Neutrophil (primary cell): ENCODE data around the gene PAPPA2.

Experiments used
- H3K27ac ChIP-seq: fragments of 200-600 bp; sonication (generic); 2 replicates; pipeline ENCODE4 v1.5.1; 2016; ENCODE audit warnings: mild to moderate bottlenecking, moderate library complexity
- H3K27me3 ChIP-seq: fragments of 200-600 bp; sonication (generic); 2 replicates; pipeline ENCODE4 v1.6.0; 2016; ENCODE audit warnings: mild to moderate bottlenecking
- H3K36me3 ChIP-seq: fragments of 200-600 bp; sonication (generic); 2 replicates; pipeline ENCODE4 v1.5.1; 2017
- H3K4me1 ChIP-seq, 2 experiments: fragments of 200-600 bp in 1 of 2; sonication (generic) in 1 of 2; 1 replicate in 1 of 2; 2 replicates in 1 of 2; pipeline versions ENCODE4 v1.5.1 to v1.6.1; 2013 to 2016; ENCODE audit warnings: low read depth in 1 of 2, low read length in 1 of 2, mild to moderate bottlenecking in 1 of 2, moderate library complexity in 1 of 2; ENCODE audit not compliant: control insufficient read depth in 1 of 2, insufficient read depth in 1 of 2
- H3K4me3 ChIP-seq, 2 experiments: fragments of 200-600 bp in 1 of 2; sonication (generic) in 1 of 2; 1 replicate in 1 of 2; 2 replicates in 1 of 2; pipeline ENCODE4 v1.5.1; 2013 to 2016; ENCODE audit warnings: low read depth in 1 of 2, low read length in 1 of 2, mild to moderate bottlenecking in 1 of 2, moderate library complexity in 1 of 2
- H3K9me3 ChIP-seq: fragments of 200-600 bp; sonication (generic); 2 replicates; pipeline ENCODE4 v1.5.1; 2016
- TF ChIP-seq, protein P1 (sequence below): fragments of 200-600 bp; sonication (generic); IDR thresholded peaks from 2 replicates; pipeline ENCODE4 v1.5.1; 2016; ENCODE audit warnings: antibody characterized with exemption

PAPPA2 gene

DNA sequence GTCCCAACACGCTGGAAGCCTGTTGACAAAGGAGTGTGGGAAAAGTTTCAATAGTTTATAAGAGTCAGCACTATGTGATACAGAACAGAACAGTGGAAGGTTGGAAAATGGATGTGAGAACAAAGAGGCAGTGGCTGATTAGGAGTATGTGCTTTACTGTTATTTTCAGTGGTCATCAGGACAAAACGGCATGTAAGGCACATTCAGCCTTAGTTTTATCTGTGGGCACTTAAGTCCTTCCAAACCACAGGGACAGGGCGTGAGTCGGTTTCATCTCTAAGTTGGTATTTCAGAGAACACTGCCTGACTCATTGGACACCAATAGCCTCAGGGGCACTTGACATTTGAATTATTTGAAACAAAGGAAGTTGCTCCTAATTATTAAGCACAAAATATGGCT lies 394.7 kb downstream of the PAPPA2 start:
- H3K27ac ChIP-seq = no peak overlapping the region
- no peak overlapping the region for H3K4me3 ChIP-seq
- no peaks in the 10 kb centered on the region for H3K36me3 ChIP-seq
- TF ChIP-seq, protein P1, sequence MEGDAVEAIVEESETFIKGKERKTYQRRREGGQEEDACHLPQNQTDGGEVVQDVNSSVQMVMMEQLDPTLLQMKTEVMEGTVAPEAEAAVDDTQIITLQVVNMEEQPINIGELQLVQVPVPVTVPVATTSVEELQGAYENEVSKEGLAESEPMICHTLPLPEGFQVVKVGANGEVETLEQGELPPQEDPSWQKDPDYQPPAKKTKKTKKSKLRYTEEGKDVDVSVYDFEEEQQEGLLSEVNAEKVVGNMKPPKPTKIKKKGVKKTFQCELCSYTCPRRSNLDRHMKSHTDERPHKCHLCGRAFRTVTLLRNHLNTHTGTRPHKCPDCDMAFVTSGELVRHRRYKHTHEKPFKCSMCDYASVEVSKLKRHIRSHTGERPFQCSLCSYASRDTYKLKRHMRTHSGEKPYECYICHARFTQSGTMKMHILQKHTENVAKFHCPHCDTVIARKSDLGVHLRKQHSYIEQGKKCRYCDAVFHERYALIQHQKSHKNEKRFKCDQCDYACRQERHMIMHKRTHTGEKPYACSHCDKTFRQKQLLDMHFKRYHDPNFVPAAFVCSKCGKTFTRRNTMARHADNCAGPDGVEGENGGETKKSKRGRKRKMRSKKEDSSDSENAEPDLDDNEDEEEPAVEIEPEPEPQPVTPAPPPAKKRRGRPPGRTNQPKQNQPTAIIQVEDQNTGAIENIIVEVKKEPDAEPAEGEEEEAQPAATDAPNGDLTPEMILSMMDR = no peak
- H3K9me3 ChIP-seq = no peaks in the 10 kb centered on the region
- H3K4me1 ChIP-seq = no peaks in the 10 kb centered on the region
- H3K27me3 ChIP-seq = no peaks in the 10 kb centered on the region

DNA sequence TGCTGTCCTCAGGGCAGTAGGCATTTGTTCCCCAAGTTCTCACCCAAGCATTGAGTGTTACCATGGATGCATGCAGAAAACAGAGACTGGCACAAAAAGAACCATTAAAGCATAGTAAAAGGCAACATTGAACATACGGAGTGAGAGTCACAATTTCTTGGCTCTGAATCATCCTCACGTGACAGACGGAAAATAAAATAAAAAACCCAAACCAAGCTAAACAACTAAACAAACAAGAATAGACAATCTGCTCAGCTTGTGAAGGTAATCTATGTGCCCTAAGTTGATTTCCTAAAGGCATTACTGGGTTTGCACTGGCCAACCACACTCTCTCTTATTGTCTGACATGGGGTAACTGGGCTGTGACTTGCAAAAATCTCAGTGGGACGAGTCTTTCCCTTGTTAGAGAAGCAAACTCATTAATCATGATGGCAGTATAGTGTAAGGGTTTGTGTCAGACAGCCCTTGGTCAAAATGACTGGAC lies 395.5 kb downstream of the PAPPA2 start:
- H3K36me3 ChIP-seq = no peaks in the 10 kb centered on the region
- no peaks in the 10 kb centered on the region for H3K4me1 ChIP-seq
- no peak overlapping the region for H3K27ac ChIP-seq
- H3K27me3 ChIP-seq = no peaks in the 10 kb centered on the region
- H3K9me3 ChIP-seq = no peaks in the 10 kb centered on the region
- TF ChIP-seq, protein P1 = no peak
- no peak overlapping the region for H3K4me3 ChIP-seq

DNA sequence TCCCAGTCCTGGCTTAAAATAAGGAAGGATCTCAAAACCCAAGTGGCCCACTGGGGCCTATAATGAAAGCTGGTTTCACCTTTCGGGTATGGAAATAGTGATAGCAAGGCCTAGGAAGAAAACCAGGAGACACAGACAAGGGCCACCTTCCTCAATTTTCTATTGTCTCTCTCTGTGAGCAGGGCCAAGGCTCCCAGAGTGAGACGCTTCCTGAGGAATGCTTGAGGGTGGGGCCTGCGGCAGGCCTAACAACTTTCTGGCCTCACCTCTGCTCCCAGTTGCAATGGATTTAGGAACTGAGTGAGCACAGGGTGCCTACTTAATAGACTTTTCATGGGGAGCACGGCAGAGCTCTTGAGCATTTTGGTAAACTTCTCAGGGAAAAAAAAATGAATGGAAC lies 400.6 kb downstream of the PAPPA2 start:
- TF ChIP-seq, protein P1 = no peak
- Histone ChIP-seq H3K27me3 (no peaks in the 10 kb centered on the region), H3K27ac (no peak overlapping the region), H3K4me3 (no peak overlapping the region), H3K9me3 (no peaks in the 10 kb centered on the region), H3K36me3 (no peaks in the 10 kb centered on the region), H3K4me1 (no peaks in the 10 kb centered on the region)

DNA sequence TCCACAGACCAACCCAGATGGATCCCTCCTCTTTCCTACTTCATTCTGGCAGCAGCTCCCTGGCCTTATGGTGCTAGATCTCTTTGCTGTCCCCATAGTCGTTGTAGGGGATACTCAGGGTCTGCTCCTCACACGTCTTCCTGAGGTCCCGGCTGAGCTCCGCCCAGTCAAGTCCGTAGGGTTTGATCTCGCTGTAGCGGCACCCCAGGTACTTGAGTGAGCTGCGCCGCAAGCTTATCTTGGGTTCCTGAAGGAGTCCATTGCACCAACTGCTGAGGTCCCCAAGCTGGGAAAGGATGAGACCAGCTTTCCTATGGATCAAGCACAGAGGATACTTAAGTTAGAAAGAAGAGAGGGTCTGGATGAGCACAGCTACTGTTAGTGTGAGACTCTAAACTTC lies 401.2 kb downstream of the PAPPA2 start:
- no peak overlapping the region for H3K27ac ChIP-seq
- no peaks in the 10 kb centered on the region for H3K27me3 ChIP-seq
- H3K9me3 ChIP-seq = no peaks in the 10 kb centered on the region
- H3K4me3 ChIP-seq = no peak overlapping the region
- no peaks in the 10 kb centered on the region for H3K4me1 ChIP-seq
- TF ChIP-seq, protein P1 = no peak
- H3K36me3 ChIP-seq = no peaks in the 10 kb centered on the region

DNA sequence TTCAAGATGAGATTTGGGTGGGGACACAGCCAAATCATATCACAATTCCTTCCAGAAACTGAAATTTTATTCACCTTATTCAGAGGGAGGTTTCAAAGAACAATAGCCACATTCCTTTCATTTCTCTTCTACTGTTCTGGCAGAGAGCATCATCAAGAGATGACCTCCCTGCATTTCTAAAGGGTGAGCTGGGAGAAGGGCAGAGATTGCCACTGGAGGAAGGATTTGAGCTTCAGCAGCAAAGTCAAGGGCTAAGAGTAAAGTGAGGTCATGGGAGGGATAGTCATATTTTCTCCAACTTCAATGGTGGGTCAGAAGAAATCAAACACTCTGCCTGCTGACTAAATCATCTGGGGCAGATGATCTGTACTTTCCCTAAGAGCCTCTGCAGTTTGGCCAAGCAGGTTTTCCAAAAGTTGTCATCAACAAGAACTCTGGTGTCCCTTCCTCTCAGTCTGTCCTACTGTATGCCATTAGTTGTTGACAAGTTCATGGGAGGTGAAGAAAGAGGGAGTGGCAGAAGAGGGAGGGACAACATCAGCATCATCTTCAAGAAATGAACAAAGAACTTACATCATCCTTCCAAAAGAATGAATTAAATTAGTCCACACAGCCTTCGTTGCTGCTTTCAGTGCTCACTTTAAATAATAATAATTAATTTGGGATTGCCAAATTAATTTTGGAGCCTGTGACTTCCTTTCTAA lies 403.2 kb downstream of the PAPPA2 start:
- H3K36me3 ChIP-seq = no peaks in the 10 kb centered on the region
- no peaks in the 10 kb centered on the region for H3K9me3 ChIP-seq
- TF ChIP-seq, protein P1 = no peak
- H3K4me3 ChIP-seq = no peak overlapping the region
- no peaks in the 10 kb centered on the region for H3K27me3 ChIP-seq
- H3K27ac ChIP-seq = no peak overlapping the region
- H3K4me1 ChIP-seq = no peaks in the 10 kb centered on the region
